Fibroblast of skin of left quadriceps (primary cell): Measurements from ENCODE around the gene FAM163A.
A peak's percentile ranks its signal among the peaks of the same experiment; 100 is the strongest.

ENCODE experiments used
- DNase-seq, 2 experiments: peaks; one replicate each; pipeline ENCODE4 v3.0.0-alpha.2; 2013; ENCODE audit warnings: low read depth in 2 of 2

Gene FAM163A

GRCh38 chr1:179750630-179751029, 7.5 kb downstream of the FAM163A start:
- DNase-seq: no peak

- DNase-seq: no peak
Observed at GRCh38 chr1:179753061-179753460, 10.0 kb downstream of the FAM163A start.

- peak; percentile 56 to 59 for DNase-seq
Observed at GRCh38 chr1:179754041-179754624, 11.0 kb downstream of the FAM163A start.

GRCh38 chr1:179757933-179758332, 14.8 kb downstream of the FAM163A start:
- DNase-seq: no peak

GRCh38 chr1:179760521-179760920, 17.4 kb downstream of the FAM163A start:
- DNase-seq: no peak

- no peak for DNase-seq
Observed at GRCh38 chr1:179761296-179761695, 18.2 kb downstream of the FAM163A start.

- no peak for DNase-seq
Observed at GRCh38 chr1:179761846-179762640, 19.0 kb downstream of the FAM163A start.

- DNase-seq: no peak
Observed at GRCh38 chr1:179767177-179767581, 24.1 kb downstream of the FAM163A start.

GRCh38 chr1:179767996-179768395, 24.9 kb downstream of the FAM163A start:
- no peak for DNase-seq

GRCh38 chr1:179770887-179771502, 27.9 kb downstream of the FAM163A start:
- DNase-seq: no peak

- DNase-seq: no peak
Observed at GRCh38 chr1:179773264-179773663, 30.2 kb downstream of the FAM163A start.

GRCh38 chr1:179774000-179774399, 30.9 kb downstream of the FAM163A start:
- no peak for DNase-seq

GRCh38 chr1:179774566-179774965, 31.5 kb downstream of the FAM163A start:
- DNase-seq: no peak

- no peak for DNase-seq
Observed at GRCh38 chr1:179775009-179775408, 31.9 kb downstream of the FAM163A start.

- no peak for DNase-seq
Observed at GRCh38 chr1:179776831-179777230, 33.7 kb downstream of the FAM163A start.

GRCh38 chr1:179777731-179778130, 34.6 kb downstream of the FAM163A start:
- DNase-seq: no peak

- DNase-seq: no peak
Observed at GRCh38 chr1:179779645-179780272, 36.7 kb downstream of the FAM163A start.

- no peak for DNase-seq
Observed at GRCh38 chr1:179781962-179782361, 38.9 kb downstream of the FAM163A start.

GRCh38 chr1:179785031-179785431, 41.9 kb downstream of the FAM163A start:
- no peak for DNase-seq

- DNase-seq: no peak
Observed at GRCh38 chr1:179785728-179786127, 42.6 kb downstream of the FAM163A start.

- DNase-seq: no peak
Observed at GRCh38 chr1:179786815-179787685, 44.0 kb downstream of the FAM163A start.

GRCh38 chr1:179788259-179788658, 45.2 kb downstream of the FAM163A start:
- DNase-seq: no peak
